ENCODE results near the gene CMTM6. TPM values are rescaled to one million over a fixed set of nuclear protein-coding genes. Genes with fewer than 3 reads are reported as not detected.
A peak's percentile ranks its signal among the peaks of the same experiment; 100 is the strongest.

CMTM6 gene
- total RNA-seq (10 to 100 TPM in 7 of 9 donors, 1 to 10 TPM in 2; 8.9 to 34.8 (median 12.5) TPM), polyA plus RNA-seq (10 to 100 TPM in 1 of 2 donors, 1 to 10 TPM in 1; 5.2 to 11.6 TPM)
- long read RNA-seq, donor 1, transcript CMTM6-201 (4 exons, 3,863 nt) = major isoform, 25 of 27 reads
- long read RNA-seq, donor 1, partial matches to known transcripts = 0 of 27 reads
- long read RNA-seq, donor 1, other reads (novel, unspliced or antisense) = 2 of 27 reads
- long read RNA-seq, donor 2, transcript CMTM6-201 (4 exons, 3,863 nt) = major isoform, 154 of 161 reads
- long read RNA-seq, donor 2, partial matches to known transcripts = 0 of 161 reads
- long read RNA-seq, donor 2, other reads (novel, unspliced or antisense) = 7 of 161 reads
- long read RNA-seq, donor 3, transcript CMTM6-201 (4 exons, 3,863 nt) = major isoform, 22 of 23 reads
- long read RNA-seq, donor 3, partial matches to known transcripts = 0 of 23 reads
- long read RNA-seq, donor 3, other reads (novel, unspliced or antisense) = 1 of 23 reads

GRCh38 chr3:32502118-32502945 is at the start of gene CMTM6:
Gene CMTM6, minus strand, starts transcription at chr3:32502852. Its CDS starts 107 bp downstream, at chr3:32502745.
- Histone ChIP-seq H3K27me3 (no peaks in the 10 kb centered on the region), H3K36me3 (peaks cover 0 to 9% (median 0%) of the 10 kb centered on the region in 9 donors), H3K9me3 (no peaks in the 10 kb centered on the region), H3K4me1 (peaks cover 0 to 53% (median 14%) of the 10 kb centered on the region in 12 donors), H3K27ac (peak within 1 kb of the TSS; percentile 87 to 99 (median 98)), H3K4me3 (peak within 1 kb of the TSS; percentile 43 to 99 (median 91))
- ATAC-seq (peak; percentile 69 to 96 (median 95)), DNase-seq (peak; percentile 87 to 91 (median 89))
- 0 to 1% (median 0%) methylated on average over 26 to 61 of the region's 61 CpGs for WGBS, 4 donors
- intact Hi-C loops (cut with DNase I) = loop anchor here in 4 of 10 donors (10.0 kb wide), 2 partner anchors 72 to 432 kb away; partner anchors contain the start of gene DYNC1LI1 (in 3 of the 4)
- peak; percentile 53 to 57 for TF ChIP-seq POLR2A (IDR thresholded peaks at IDR 0.05)
- no peak for TF ChIP-seq CTCF (IDR thresholded peaks at IDR 0.05)

GRCh38 chr3:32552013-32552412 is 49.4 kb upstream of the CMTM6 start:
- 95 to 100% (median 98%) methylated on average over 1 of the region's 1 CpG for WGBS, 4 donors
- Histone ChIP-seq H3K36me3 (no peaks in the 10 kb centered on the region), H3K4me3 (no peak overlapping the region), H3K27ac (no peak overlapping the region), H3K27me3 (no peaks in the 10 kb centered on the region), H3K9me3 (no peaks in the 10 kb centered on the region), H3K4me1 (peaks cover 0 to 55% (median 22%) of the 10 kb centered on the region in 12 donors)
- intact Hi-C loops (cut with DNase I) = no loop called here
- ATAC-seq = no peak
- TF ChIP-seq CTCF (IDR thresholded peaks at IDR 0.05) = no peak
- no peak for TF ChIP-seq POLR2A (IDR thresholded peaks at IDR 0.05)
- no peak for DNase-seq

- H3K36me3 ChIP-seq = no peaks in the 10 kb centered on the region
- DNase-seq (no peak), ATAC-seq (no peak)
- peaks cover 0 to 53% (median 22%) of the 10 kb centered on the region in 12 donors for H3K4me1 ChIP-seq
- no peak overlapping the region for H3K4me3 ChIP-seq
- H3K27ac ChIP-seq = peak overlapping the region in 1 of 12 donors; percentile 18
- H3K9me3 ChIP-seq = no peaks in the 10 kb centered on the region
- no peaks in the 10 kb centered on the region for H3K27me3 ChIP-seq
- intact Hi-C loops (cut with DNase I) = no loop called here
- no peak for TF ChIP-seq CTCF (IDR thresholded peaks at IDR 0.05)
- no peak for TF ChIP-seq POLR2A (IDR thresholded peaks at IDR 0.05)
Measured at GRCh38 chr3:32551496-32551895, 48.8 kb upstream of the CMTM6 start.

- ATAC-seq = no peak
- no peak for DNase-seq
- peaks cover 0 to 49% (median 22%) of the 10 kb centered on the region in 12 donors for H3K4me1 ChIP-seq
- H3K4me3 ChIP-seq = no peak overlapping the region
- H3K36me3 ChIP-seq = no peaks in the 10 kb centered on the region
- no peaks in the 10 kb centered on the region for H3K27me3 ChIP-seq
- H3K9me3 ChIP-seq = no peaks in the 10 kb centered on the region
- H3K27ac ChIP-seq = peak overlapping the region in 1 of 12 donors; percentile 18
- WGBS, 4 donors = 64 to 74% (median 70%) methylated on average over 2 of the region's 2 CpGs
- TF ChIP-seq POLR2A (IDR thresholded peaks at IDR 0.05) = no peak
- no peak for TF ChIP-seq CTCF (IDR thresholded peaks at IDR 0.05)
- intact Hi-C loops (cut with DNase I) = no loop called here
Measured at GRCh38 chr3:32551087-32551486, 48.4 kb upstream of the CMTM6 start.

Measured in heart left ventricle (tissue), 16 donors.